GM19452 (cell line): ENCODE measurements around the gene MYRFL.
"Not testable (repeated sequence)": the region's sequence is repeated elsewhere in the genome, so short reads cannot be mapped to it uniquely, and the experiment has no call there.

Source experiments
- ATAC-seq: cut with Tn5 transposase; IDR thresholded peaks from one replicate; pipeline ENCODE4 v1.9.1; 2021; ENCODE audit not compliant: unreplicated experiment

The MYRFL gene

DNA sequence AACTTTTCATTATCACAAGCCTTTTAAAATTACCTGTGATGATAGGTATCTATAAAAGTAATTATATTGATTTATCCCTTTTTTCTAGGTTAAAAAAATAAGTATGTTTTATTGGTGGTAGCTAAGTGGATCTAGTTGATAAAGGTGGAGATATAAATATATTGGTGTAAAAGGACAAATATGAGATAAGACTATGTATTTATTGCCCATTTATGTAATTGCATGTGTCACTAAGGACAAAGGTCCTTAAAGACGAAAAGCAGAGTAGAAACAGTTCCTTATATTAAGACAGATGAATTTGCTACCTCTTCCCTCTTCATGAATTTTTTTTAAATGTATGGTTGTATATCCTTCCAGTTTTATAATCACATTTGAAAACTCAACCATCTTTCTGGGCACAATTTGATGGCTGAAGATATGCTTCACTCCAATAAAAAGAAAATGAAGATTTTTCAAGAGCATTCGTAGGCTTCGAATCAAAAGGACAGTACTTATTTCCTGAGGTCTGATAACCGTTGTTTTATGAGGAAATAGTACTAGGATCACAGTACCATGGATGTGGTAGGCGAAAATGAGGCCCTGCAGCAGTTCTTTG is at the start of gene MYRFL:
Gene MYRFL, plus strand, starts transcription at position 262 of the 595 bp plus-strand sequence. Its CDS starts 291 bp downstream, at position 553.
- no peak for ATAC-seq

DNA sequence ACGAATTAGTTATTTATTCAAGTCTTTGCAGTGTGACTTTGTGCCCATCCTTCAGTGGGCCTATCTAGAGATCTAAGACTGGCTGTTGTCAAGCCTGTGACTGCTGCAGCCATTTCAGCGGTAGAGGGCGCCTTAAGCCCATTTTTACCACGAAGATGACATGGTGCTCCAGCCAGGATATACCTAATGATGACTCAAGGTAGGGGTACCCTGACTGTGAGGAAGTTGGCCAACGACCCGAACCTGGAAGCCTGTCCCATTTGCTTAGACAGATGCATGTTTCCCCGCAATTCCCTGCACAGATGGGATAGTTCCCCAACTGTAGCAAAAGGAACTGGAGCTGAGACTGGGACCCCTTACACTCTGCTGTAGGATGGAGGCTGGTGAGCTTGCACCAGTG is 45.1 kb upstream of the MYRFL start:
- ATAC-seq: no peak

DNA sequence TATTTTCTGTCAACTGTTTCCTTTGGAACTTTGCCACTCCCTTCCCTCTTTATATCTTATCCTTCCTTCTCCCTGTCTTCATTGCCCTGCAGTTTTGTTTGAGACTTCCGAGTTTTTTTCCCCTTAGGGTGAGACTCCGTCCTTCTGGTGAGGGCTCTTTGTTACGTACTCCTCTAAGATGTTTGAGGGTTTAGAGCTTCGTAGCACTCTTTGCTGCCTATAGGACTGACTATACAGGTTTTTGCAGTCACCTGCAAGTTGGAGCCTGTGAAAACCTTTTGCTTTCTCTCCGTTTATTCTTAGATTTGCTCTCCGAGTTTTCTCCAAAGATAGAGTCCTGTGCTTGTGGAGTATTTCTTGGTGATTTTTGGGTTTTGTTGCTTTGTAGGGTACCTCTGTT is 41.7 kb upstream of the MYRFL start:
- no peak for ATAC-seq

DNA sequence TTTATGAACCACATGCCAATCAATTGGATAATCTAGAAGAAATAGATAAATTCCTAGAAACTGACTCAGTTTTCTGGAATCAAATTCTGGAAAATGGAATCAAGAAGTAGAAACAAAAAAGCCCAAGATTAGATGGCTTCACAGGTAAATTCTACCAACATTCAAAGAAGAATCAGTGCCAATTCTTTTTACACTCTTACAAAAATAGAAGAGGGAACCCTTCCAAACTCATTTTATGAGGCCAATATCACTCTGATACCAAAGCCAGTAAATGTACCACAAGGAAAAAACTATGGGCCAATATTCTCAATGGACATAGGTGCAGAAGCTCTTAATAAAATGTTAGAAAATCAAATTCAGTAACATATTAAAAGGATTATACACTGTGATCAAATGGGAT is 35.7 kb upstream of the MYRFL start:
- no peak for ATAC-seq

DNA sequence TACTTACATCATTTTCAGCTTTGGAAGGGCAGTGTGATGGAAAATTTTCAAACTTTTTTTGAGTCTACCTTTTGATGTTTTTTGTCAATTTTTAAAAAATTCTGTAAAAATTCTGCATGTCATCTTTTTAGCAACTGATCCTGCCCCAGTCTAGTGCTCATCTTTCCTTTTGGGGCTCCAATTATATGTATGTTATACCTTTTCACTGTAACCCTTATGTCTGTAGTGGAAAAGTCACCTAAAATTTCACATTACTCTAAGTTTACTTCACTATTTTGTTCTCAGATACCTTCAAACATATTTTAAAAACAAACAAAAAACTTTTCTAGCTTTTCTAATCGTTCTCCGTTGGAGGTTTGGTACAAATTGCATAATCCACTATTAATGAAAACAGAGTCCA is 32.5 kb upstream of the MYRFL start:
- ATAC-seq: no peak

DNA sequence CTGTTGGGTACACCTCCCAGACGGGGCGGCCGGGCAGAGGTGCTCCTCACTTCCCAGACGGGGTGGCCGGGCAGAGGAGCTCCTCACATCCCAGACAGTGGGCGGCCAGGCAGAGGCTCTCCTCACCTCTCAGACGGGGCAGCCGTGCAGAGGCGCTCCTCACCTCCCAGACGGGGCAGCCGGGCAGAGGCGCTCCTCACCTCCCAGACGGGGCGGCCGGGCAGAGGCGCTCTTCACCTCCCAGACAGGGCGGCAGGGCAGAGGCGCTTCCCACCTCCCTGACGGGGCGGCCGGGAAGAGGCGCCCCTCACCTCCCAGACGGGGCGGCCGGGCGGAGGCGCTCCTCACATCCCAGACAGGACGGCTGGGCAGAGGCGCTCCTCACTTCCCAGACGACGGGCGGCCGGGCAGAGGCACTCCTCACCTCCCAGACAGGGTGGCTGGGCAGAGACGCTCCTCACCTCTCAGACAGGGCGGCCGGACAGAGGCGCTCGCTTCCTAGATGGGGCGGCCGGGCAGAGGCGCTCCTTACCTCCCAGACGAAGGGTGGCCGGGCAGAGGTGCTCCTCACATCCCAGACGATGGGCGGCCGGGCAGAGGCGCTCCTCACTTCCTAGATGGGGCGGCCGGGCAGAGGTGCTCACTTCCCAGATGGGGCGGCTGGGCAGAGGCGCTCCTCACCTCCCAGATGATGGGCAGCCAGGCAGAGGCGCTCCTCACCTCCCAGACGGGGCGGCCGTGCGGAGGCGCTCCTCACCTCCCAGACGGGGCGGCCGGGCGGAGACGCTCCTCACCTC is 17.7 kb upstream of the MYRFL start:
- ATAC-seq: not testable (repeated sequence)

DNA sequence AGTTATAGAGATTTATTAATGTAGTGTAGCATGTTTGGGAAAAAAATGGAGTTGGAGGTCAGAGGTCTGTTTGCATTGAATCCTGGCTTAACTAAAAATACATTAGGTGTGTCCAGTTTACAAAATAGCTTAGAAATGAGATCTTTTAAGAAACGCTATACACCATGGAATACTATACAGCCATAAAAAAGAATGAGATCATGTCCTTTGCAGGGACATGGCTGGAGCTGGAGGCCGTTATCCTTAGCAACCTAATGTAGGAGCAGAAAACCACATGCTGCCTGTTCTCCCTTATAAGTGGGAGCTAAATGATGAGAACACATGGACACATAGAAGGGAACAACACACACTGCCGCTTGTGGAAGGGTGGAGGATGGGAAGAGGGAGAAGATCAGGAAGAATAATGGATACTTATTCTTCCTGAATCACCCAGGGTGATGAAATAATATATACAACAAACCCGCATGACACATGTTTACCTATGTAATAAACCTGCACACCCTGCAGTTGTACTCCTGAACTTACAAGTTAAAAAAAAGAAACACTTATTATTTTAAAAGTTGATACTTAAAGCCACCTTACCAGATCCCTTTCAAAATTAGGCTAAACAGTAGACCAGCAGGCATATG is 14.0 kb upstream of the MYRFL start:
- ATAC-seq: no peak

DNA sequence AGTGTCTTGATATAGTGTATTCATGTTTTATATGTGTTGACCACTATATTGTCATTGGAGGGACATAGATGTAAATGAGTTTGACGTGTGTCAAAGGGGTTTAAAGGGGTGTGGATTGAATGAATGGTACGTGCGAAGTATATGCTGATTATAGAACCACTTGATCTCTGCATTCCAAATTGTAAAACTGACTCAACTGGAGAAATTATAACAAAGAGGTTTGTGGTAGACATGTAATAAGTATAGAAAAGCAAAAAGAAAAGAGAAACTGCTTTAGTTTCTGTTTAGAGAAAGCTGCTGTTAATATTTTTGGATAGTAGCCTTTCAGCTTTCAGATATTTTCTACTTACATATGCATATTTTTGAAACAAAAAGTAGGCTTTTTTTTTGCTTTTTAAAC is 8.9 kb upstream of the MYRFL start:
- ATAC-seq: no peak

DNA sequence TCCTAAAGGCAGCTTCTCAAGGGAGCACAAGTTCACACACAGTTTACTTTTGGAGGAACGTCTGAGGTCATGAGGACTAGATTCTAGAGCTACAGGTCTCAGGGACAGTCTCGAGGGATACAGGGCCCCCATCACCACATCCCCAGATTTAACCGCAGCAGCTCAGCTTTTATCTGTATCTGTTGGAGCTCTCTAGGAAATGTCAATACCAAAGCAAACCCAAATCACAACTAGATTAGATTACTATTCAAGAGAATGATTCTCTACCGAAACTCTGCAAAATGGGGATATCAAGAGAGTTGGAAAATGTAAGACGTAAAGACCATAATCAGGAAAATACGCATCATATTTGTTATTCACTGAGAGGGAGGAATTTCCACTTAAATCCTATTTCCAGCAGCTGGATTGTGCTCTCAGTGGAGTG is 4.0 kb upstream of the MYRFL start:
- no peak for ATAC-seq

DNA sequence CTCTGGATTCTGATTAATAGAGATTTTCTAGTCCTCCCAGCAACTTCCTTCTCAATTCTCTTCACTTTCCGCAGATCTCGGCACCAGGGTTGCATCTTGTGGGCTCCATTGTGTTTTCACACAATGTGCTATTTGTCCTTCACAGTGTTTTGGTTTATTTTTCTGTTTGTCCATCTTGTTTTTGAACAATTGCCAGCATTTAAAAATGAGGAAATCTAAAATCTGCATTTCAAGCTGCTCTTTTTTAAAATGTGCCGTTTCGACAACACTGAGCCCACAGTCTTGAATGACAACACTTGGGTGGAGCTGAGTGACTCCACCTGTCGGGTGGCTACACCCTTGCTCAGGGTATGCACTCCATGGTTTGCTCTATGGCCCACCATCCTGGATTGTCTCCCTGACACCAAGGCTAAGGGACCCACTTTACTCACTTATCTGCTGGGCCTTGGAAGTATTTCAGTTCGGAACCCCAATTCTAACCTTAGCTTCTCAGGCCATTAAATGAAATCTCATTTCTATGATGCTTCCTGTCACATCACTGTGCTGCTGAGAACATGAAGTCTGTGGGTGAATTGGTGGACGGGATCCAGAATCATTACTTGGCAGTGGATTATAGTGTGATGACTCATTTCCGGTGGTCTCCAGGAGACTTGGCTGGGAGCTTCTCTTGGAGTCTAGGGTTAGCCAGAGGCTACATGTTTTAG is 3.4 kb upstream of the MYRFL start:
- ATAC-seq: no peak

DNA sequence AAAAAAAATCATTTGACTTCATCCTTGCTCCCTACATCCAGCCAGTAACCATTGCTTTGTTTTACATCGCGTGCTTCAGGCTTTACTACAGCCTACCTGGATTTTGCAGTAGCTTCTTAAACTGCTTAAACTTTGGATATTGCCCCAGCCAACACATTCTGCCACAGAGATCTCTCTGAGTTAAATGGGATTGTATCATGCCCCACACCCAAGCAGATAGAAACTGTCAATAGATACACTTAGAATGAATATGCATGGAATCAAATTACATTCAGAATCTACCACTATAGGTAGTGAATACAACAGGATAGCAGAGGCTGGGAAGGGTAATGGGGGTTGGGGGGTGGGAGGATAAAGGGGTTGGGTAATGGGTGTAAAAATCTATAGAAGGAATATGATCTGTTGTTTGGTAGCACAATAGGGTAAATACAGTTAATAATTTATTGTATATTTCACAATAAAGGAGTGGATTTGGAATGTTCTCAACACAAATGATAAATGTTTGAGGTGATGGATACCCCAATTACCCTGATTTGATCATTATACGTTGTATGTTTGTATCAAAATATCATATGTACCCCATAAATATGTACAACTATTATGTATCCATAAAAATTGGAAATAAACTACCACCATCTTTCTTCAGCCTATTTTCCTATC is 2.7 kb upstream of the MYRFL start:
- ATAC-seq: no peak

DNA sequence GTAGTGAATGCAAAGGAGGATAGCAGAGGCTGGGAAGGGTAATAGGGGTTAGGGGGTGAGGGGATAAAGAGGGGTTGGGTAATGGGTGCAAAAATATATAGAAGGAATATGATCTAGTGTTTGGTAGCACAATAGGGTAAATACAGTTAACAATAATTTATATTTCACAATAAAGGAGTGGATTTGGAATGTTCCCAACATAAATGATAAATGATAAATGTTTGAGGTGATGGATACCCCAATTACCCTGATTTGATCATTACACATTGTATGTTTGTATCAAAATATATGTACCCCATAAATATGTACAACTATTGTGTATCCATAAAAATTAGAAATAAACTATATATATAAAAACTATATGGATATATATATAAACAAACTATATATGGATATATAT is 999 bp upstream of the MYRFL start:
- ATAC-seq: no peak

DNA sequence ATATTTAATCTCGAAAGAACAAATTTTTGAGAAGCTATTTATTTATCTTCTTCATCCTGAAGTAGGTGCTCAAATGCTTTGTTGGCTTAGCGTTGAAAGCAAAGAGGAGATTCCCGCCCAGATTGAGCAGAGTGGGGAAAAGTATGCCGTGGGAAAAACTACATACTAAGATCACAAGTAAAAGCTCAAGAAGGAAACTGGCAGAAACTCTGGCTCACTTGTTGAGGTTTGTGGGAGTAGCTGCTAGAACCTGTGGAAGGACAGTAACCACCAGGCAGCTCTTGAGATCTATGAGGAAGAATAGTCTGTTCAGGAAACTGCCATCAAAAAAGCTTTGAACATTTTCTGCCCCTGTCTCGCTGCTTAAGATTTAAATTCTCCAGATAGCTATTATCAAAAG is 3.9 kb downstream of the MYRFL start:
- ATAC-seq: no peak

DNA sequence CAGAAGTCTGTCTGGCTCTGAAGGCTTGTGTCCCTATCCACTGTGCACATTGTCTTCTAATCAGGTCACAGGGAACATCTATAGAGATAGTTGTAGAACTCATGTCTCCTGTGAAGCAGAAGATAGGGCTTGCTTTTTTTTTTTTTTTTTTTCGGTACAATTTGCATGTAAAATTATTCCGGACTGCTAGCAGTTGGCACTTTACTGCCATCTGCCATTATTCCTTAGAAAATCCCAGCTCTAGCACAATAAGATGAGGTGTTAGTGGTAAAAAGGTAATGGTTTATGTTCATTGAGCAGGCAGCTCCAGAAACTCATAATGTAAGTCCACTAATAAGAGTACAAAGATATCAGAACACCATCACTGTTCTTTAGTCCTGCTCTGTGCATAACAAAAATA is 8.7 kb downstream of the MYRFL start:
- no peak for ATAC-seq

DNA sequence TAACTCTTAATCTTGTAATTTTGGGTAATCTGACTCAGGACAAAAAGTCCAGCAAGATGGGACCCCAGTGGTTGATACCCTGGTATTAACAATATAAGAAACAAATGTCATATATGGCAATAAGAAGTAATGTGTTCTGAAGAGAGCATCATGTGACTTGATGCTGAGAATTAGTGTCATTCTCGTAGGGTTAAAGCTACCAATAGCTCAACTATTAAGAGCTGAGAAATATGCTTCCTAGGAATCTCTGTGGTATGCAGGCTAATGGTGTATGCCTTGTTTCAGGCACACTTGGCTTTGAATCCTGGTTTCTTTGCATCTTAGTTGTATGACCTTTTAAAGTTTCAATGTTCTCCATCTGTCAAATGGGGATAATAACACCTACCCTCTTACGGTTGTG is 9.1 kb downstream of the MYRFL start:
- no peak for ATAC-seq

DNA sequence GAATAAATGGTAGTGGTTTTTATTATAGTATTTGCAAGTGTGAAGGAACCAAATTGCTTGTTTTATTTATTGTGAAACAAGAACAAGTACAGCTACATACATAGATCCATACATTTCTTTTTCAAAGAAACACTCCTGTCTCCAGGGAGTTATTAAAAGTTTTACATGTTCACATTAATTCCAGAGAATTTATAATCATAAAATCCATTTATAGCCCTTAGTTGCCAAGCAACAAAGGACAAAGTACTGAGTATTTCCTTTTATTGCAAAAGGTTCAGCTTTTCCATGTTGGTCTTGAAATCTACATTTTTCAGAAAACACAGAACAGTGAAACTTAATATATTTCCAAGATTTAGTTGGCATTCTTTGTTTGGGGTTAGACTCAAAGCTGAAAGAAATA is 9.5 kb downstream of the MYRFL start:
- no peak for ATAC-seq

DNA sequence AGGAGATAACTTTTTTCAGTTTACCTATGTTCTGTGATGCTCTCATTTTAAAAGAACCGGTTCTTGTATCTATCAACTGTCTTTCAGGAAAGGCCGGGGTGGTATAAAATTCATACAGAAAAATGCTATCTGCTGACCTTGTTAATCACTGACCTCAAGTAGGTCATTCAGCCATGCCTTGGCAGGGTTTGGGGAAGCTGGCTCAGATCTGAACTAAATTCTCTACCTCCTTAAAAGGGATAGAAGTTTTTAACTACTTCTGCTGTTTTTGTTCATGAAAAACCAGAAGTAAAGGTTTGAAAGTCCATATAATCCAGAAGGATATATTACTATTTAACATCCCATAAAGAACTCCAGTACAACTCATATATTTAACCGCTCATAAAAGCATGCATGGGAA is 10.1 kb downstream of the MYRFL start:
- ATAC-seq: no peak

DNA sequence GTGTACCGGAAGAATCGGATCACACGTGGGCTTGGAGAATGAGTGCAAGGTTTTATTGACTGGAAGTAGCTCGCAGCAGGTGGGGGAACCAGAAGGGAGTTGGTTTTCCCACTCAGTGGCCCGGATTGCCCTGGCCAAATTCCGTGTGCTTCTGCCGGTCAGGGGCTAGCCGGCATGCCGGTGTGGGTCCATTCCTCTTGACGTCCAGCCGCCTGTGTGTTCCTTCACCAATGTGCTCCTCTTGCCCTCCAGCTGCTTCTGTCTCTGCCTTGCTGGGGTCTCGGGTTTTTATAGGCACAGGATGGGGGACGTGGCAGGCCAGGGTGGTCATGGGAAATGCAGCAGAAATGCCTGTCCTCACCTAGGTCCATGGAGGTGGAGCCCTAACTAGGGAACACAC is 11.0 kb downstream of the MYRFL start:
- no peak for ATAC-seq

DNA sequence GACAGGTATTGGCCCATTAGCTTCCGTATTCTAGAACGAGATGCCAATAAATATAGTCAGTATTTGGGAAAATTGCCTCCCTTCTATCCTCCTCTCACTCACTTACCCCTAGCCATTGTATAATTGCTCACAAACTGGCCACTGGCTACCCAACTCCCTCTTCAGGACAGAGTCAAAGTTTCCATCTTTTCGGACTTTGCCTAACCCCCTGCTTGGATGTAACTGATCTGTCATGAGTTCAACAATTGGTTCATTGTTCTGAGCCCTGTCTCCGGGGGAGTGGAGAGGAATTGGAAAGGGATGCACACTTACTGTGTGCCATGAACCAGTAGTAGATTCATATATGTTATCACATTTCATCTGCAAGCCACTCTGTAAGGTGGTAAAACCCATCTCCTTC is 12.2 kb downstream of the MYRFL start:
- no peak for ATAC-seq

DNA sequence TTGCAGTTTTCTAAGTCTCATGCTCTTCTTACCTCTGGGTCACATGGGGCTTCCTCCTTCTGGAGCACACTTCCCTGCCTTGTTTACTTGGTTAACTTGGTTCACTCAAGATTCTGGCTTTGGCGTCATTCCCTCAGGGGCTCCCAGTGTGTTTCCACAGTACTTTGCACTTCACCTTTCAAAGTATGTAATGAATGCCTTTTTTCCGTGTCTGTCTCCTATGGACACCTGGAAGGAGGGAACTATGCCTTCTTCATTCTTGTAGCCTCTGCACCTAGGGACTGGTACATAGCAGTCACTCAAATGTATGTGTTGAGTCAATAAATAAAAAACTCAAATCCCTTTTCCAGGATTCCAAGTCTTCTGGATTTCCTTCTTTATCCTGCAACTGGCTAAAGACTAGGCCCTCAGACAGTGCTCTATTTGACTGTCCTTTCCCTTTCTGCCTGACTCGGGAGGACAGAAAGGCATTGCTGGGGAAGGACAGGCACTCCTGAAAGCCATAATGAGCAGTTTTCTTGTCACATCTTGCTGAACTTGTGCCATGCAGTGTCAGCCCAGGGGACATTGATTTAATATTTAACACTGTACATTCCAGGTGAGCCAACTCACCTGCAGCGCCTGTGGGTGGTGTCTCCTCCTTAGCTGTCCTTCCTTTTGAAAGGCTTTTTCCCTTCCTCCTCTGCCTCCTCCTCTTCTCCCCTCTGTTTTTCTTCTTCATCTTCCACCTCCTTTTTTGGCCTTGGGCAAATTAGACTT is 12.8 kb downstream of the MYRFL start:
- no peak for ATAC-seq

DNA sequence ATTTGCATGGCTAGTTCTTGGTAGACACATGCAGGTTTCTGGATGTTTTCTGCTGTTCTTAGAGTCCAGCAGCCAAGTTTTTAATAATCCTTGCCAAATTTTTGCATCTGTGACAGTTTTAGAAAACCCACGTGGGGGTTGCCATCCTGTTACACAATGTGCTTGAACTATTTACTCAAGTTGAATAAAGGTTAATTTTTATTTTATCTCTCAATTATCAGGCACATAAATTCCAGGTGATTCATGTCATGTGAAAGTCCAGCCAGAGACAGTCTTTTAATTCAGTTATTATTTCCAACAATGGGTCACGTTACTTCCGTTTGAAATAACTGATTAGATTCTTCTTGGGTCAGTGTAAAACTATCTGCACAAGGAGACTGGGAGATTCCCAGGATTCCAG is 15.7 kb downstream of the MYRFL start:
- ATAC-seq: no peak
